GM18519 (cell line): ENCODE measurements around the gene C10orf88.

Experiments
- ATAC-seq: cut with Tn5 transposase; IDR thresholded peaks from one replicate; pipeline ENCODE4 v1.9.1; 2021; ENCODE audit warnings: mild to moderate bottlenecking, moderate library complexity; ENCODE audit not compliant: unreplicated experiment, low FRiP score

C10orf88 gene, protein sequence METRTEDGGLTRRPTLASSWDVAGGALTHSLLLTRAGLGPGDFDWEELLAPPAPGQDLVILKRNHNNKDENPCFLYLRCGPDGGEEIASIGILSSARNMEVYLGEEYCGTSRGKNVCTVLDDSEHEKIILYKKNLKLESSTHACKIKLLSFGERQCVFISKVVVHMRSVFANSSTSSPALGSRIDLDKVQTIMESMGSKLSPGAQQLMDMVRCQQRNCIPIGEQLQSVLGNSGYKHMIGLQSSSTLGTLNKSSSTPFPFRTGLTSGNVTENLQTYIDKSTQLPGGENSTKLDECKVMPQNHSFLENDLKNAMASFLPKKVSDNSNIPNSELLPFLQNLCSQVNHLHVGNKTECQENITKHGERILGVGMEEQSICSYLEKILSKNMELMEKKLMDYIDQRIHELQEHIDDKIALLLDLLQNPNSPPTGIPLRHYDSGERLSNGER

DNA sequence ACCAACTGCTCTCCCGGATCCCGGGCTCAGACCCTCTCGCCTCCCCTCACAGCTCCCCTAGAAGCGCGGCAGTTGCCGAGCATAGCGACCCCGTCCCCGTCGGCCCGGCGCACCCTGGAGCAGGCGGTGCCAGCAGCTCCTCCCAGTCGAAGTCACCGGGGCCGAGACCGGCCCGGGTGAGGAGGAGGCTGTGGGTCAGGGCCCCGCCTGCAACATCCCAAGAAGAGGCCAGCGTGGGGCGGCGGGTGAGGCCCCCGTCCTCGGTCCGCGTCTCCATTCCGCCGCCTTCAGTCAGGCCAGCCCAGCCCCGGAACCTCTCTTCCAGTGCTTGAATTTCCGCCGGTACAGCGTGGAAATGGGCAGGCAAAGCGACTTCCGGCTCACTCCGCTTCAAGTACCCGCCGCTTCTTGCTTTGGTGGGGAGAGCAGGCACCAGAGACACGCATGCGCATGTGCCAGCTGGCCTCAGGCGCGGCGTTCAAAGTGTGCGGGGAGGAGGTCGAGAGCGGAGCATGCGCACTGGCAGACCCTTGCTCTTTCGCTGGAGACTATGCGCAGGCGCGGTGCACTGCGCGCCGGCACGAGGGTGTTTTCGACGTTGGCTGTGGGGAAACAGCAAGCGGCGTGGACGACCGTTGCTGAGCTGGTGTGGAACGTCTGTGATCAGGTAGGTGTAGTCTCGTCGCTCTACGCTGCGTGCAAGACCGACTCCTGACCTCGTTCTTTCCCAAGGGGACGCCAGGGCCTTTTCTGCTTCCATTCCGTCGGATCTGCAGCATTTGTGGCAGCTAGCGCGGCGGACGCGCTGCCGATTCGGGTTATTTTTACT is at the start of gene C10orf88:
C10orf88 (minus strand) TSS at position 326 of the 829 bp plus-strand sequence; CDS start at position 277, 49 bp downstream.
- peak; percentile 92 for ATAC-seq

DNA sequence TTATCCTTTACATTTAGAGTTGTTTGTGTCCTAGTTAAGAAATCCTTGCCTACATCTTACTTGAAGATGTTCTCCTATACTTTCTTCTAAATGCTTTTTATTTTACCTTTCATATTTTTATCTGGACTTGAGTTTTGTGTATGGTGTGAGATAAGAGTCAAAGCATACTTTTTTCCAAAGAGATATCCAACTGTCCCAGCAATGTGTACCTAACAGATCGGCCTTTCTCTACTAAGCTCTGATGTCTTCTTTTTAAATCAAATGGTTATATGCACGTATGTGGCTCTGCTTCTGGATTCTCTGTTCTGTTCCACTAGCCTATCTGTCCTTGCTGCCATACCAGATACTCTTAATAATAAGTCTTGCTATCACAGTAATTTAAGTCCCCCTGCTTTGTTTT is 47.3 kb upstream of the C10orf88 start:
- no peak for ATAC-seq

DNA sequence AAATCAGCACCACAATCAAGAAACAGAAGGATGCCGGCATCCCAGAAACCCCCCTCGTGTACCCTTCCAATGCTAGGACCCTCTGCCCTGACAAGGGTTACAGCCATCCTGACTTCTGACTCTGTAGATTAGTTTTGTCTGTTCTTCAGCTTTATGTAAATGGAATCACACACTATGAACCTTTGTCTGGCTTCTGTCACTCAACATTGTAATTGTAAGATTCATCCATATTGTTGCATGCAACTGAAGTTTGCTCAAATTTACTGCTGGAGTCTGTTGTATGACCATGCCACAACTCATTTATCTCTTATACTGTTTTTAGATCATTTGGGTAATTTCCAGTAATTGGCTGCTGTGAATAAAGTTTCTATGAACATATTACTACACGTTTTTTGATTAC is 46.1 kb upstream of the C10orf88 start:
- ATAC-seq: no peak

DNA sequence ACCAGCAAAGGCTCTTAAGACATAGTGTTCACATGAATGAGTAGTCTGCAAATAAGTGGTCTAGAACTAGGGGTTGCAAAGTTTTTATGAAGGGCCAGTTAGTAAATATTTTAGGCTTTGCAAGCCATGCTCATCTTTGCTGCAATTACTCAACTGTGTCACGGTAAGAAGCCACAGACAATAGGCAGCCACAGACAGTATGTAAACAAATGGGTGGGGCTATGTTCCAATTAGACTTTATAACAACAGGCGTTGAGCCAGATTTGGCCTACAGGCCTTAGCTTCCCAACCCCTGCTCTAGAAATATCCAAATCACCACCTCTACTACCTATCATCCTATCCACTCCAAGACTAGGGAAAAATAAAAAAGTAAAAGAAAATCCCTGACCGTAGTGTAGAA is 45.3 kb upstream of the C10orf88 start:
- no peak for ATAC-seq

DNA sequence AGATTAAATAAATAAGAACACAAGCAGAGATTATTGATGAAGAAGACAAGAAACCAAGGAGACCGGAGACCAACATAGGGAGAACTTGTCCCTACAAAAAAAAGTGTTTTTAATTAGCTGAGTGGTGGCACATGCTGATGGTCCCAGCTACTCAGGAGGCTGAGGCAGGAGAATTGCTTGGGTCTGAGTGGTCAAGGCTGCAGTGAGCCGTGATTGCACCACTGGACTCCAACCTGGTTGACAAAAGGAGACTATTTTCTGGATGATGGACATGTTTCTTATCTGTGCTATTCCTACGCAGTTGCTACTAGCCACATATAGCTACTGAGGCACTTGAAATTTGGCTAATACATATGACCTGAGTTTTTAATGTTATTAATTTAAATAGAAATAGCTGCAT is 44.9 kb upstream of the C10orf88 start:
- no peak for ATAC-seq

DNA sequence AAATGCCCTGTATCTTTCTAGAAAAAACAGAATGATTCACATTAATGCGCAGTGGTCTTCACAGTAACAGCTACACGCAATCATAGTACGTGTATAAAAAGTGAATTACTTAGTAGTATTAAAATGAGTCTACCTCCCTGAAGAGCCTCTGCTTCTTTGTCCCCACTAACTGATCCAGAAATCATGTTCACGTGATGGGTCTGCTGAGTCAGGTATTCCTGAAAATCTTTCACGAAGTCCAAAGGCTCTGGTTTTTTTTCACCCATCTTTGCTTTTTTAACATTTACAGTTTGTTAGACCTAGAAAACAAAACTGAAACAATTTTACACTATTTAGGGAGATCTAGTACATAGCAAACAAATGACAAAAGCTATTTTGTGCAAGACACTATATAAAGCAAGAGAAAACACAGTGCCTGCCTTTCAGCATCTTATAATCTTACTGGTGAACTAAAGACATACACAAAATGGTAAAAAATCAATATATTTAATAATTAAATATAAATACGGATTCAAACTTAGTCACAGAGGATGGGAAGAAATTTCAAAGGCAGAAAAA is 44.4 kb upstream of the C10orf88 start:
- no peak for ATAC-seq

DNA sequence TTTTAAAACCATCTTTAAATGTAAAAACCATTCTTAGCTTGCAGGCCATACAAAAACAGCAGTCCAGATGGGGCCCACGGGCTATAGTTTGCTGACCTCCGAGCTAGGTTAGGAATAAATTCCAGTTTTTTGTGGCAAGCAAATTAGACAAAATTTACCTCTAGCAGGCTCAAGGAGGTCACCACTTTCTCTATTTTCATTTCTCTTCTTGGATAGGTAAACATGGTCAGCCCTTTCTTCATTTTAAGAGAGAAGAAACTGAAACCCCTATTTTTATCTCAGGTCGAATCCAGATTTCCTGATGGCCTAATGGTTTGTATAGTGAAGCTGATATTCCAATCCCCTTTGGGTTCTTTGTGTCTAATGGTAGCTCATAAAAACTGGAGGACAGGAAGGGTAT is 43.8 kb upstream of the C10orf88 start:
- ATAC-seq: no peak

DNA sequence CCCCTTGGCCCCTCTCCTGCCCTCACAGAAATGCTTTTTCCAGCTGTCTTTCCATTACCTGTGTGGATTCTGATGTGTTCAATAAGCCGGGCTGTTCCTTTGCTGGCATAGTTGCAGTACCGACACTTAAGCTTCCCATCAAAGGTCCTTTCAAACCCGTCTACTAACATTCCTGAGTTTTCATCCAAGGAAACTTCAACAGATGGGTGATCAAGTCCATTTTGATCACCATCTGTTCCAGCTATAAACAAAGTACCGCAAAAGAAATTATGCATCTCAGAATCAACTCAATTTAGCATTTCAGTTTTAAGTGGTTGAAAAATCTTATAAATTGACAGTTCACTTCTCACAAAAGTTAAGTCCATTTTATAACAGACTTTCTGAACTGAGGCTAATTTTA is 41.9 kb upstream of the C10orf88 start:
- ATAC-seq: no peak

DNA sequence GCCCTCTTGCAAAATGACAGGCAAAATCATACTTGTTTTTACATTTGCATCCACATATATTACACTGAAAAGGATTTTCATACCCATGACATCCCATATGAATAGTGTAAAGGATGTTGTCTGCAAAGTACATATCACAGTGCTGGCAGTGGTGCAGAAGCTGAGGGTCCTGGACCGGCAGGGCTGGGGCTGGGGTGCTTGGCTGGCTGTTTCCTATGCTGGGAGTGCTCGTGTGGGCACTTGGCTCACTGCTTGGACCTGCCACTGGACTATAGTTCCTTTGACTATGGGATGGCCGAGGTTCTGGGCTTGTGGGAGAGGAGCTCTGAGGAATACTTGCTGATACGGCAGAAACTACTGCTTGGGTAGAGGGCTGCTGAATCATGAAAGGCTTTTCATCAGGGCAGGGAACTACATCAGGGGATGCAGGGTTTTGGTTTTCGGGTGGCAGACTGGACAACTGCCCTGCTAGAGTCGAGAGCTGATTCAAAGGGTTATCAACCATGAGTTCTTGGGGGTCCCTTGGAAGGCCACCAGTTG is 39.8 kb upstream of the C10orf88 start:
- no peak for ATAC-seq

DNA sequence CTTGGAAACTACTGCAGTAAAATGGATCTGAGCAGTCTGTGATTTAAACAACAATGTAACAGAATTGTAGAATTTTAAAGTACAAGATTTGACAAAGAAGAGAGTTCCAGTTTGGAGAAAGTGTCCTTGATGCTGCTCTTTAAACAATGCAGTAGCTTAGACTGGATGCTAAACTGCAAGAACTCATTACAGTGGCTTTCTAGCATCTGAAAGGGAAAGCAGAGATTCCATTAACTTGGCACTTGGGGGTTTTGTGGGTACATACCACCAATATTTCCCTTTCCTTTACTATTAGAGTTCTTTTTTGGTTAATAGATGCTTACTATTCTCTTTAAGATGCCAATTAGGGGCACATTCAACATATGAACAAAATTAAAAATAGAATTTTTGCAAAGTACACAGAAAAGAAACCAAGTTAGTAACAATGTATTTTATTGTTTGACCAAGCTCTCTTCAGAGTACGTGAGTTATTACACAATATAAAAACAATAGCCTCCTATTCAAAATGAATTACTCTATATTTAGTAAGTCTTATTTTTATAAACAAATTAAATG is 38.1 kb upstream of the C10orf88 start:
- no peak for ATAC-seq

DNA sequence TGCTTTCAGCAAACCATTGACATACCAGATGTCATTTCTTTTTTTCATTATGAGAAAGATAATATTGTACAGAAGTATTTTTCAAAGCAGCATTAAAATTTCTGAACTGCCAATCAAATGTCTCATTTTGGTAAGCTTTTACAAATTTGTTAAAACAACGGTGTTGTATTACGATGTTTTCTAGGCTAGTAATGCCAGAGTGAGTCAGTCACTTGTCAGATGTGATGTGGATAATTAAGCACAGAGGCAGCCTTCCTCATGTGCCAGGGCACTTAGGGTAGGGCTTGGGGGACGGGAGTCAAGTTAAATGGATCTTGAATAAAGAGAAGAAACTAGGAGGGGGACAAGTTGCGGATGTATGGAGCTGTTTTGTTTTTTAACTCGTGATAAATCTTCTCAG is 36.3 kb upstream of the C10orf88 start:
- no peak for ATAC-seq

DNA sequence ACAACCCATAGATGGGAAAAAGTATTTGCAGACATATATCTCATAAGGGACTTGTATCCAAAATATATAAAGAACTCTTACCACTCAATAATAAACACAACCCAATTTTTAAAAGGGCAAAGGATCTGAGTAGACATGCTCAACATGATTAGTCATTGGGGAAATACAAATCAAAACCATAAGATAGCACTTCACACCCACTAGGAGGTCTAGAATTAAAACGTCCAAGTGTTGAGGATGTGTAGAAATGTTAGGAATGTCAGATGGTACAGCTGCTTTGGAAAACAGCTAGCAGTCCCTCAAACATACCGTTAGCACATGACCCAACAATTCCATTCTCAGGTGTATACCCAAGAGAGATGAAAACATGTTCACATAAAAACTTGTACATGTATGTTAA is 34.5 kb upstream of the C10orf88 start:
- ATAC-seq: no peak

DNA sequence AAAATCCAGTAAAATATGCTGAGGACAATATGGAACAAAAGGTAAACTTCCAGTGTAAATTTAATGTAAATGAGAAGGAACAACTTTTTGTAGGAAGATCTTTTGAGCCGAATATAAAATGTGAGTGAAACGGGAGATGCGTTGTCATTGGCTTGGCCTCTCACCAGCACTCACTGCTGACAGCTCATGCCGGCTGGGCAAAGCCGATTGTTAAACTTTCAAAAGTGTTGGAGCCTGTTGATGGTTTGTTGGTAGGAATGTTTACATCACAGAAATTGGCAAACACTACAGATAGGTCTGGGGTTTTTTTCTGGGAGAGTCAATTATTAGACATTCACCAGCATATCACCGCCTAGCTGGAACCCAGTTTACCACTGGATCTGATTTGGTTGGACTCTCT is 32.3 kb upstream of the C10orf88 start:
- no peak for ATAC-seq

DNA sequence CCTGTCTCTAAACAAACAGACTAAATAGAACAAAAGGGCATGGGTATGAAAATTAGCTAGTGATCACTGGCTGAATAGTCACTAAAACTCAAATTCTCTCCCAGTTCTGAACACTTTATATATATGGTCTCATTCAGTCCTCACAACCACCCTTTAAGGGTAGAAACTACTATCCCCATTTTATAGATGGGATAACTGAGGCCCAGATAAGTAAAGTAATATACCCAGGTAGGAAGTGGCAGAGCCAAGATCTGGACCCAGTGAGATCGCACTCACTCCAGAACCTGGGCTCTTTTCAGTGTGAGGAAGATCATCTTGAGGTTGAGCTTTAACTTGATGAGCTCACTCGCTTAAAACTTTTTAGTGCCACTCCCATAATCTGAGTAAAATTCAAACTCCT is 30.7 kb upstream of the C10orf88 start:
- ATAC-seq: no peak

DNA sequence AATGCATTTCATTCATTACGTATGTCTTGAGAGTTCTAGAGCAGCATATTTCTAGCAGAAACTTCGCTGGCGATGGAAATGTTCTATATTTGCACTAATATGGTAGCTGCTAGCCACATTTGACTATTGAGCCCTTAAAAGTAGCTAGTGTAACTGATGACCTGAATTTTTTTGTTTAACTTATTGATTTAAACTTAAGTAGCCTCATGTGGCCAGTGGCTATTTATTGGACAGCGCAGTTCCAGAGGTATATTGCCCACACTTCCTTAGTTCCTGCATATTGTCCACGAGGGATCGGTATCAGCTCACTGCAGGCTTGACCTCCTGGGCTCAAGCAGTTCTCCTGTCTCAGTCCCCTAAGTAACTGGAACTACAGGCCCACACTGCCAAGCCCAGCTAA is 29.9 kb upstream of the C10orf88 start:
- no peak for ATAC-seq

DNA sequence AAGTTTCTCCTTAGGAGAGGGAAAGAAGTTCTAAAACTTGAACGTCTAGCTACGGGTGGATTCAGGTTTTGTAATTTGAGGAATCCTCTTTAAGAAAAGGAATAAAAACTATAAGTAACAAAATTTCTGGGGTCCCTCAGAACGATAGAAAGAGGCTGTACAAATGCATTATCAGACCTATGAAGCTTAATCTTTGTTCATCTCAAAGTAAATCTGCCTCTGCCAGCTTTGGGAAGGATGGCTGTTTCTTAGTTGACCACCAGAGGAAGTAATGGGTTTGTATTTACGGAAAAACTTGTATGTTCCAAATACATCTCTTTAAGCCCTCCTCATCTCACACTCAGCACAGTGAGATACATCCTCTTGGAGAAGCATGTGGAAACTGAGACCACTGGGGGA is 27.0 kb upstream of the C10orf88 start:
- ATAC-seq: no peak

DNA sequence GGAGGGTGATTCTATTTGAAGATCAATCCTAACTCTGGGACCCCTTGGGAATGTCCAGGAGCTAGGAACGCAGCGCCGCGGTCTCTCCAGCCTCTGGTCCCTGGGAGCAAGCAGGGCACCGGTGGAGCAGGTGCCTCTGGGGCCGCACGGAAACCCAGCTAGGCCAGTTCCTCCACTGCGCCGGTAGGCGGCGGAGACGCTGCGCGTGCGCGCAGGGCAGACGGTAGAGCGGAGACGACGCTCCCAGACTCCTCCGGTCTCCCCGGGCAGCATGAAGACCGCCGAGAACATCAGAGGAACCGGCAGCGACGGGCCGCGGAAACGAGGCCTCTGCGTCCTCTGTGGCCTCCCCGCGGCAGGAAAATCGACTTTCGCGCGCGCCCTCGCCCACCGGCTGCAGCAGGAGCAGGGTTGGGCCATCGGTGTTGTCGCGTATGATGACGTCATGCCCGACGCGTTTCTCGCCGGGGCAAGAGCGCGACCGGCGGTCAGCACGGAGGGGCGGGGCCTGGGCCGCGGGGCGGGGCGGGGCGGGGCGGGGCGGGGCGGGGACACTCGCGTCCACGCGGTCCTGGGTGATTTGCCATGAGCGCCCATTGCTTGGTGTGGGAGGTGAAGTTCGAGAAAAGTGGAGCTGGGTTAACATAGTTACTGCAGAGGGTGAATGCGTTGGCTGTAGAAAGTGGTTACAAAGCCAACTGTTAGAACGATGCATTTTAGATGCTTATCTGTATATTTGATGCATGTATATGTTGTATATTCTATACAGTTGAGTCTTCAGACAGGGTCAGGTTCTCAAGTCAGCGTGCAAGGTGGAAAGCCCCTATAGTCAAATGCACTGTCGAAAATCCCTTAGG is 26.4 kb upstream of the C10orf88 start, which contains the start of gene PSTK:
PSTK (plus strand) TSS at position 193 of the 857 bp plus-strand sequence; CDS start at position 272, 79 bp downstream.
- ATAC-seq: peak; percentile 86

DNA sequence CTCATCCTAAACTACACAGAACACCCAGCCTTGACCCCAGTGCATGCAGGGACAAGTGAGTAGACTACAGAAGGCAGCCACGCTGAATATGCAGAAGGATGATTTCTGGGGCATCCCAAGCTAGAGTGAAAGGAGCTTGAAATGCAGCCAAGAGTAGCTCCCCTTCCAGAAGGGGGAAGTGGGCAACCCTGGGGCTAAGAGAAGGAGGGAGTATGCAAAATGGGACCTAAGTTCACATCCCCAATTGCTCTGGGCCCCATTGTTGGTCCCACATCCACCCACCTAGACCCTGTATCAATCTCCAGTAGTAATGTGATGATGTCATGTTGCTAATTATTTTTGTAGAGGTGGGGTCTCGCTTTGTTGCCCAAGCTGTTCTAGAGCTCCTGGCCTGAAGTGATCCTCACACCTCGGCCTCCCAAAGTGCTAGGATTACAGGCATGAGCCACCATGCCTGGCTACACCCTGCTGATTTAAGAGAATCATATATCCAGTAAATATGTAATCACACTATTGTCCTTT is 20.6 kb upstream of the C10orf88 start:
- ATAC-seq: no peak

DNA sequence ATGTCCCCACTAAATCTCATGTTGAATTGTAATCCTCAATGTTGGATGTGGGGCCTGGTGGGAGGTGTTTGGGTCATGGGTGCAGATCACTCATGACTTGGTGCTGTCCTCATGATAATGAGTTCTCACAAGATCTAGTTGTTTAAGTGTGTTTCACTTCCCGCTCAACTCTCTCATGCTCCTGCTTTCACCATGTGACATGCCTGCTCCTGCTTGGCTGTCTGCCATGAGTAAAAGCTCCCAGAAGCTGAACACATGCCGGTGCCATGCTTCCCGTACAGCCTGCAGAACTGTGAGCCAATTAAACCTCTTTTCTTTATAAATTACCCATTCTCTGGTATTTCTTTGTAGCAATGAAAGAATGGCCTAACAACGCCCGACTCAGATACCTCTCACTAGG is 20.0 kb upstream of the C10orf88 start:
- no peak for ATAC-seq

DNA sequence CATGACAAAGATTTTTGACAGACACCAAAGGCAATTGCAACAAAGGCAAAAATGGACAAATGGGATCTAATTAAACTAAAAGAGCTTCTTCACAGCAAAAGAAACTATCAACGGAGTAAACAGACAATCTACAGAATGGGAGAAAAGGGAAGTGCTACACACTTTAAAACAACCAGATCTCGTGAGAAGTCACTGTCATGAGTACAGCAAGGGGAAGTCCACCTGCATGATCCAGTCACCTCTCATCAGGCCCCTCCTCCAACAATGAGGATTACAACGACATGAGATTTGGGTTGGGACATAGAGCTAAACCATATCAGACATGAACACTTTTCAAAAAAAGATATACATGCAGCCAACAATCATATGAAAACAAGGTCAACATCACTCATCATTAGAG is 14.7 kb upstream of the C10orf88 start:
- no peak for ATAC-seq
